DMS53 treated with DMSO at 0.1 percent for 48 hours (cell line): ENCODE measurements around the gene MINK1.

ENCODE experiments used
- DNase-seq: peaks from one replicate; lab custom pipeline; 2025; ENCODE audit not compliant: unreplicated experiment; lab: John Stamatoyannopoulos, UW

MINK1 gene

DNA sequence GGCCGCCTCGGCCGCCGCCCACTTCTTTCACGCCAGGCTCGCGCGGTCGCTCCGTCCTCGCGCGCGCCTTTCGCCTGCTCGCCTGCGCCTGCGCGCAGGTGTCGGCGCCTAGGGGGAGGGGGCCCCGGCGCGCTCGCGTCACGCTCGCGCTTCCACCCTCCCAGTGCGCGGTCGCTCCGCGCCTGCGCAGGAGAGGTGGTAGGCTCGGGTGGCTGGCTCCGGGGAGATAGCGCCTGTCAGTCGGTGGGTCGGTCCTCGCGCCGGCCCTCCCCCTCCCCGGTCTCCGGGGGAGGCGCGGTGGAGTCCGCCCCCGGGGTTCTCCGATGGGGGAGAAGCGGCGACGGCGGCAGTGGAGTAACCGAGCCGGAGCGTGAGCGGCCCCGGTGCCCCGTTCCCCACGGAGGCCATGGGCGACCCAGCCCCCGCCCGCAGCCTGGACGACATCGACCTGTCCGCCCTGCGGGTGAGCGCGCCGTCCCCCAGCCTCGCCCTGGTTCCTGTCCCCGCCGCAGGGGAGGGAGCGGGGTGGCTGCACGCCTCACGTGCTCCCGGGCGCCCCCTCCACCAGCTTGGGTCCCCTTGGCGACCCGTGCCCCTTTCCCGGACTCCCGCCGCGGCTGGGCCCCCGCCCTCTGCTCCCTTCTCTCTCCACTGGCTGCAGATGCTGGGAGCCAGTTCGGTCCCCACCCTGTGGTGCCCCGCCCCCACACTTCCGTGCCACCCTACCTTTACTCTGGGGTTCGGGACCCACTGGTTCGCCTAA lies at the start of gene MINK1:
MINK1 (plus strand) TSS at position 163 of the 763 bp plus-strand sequence; CDS start at position 407, 244 bp downstream.
- DNase-seq = peak; percentile 78

DNA sequence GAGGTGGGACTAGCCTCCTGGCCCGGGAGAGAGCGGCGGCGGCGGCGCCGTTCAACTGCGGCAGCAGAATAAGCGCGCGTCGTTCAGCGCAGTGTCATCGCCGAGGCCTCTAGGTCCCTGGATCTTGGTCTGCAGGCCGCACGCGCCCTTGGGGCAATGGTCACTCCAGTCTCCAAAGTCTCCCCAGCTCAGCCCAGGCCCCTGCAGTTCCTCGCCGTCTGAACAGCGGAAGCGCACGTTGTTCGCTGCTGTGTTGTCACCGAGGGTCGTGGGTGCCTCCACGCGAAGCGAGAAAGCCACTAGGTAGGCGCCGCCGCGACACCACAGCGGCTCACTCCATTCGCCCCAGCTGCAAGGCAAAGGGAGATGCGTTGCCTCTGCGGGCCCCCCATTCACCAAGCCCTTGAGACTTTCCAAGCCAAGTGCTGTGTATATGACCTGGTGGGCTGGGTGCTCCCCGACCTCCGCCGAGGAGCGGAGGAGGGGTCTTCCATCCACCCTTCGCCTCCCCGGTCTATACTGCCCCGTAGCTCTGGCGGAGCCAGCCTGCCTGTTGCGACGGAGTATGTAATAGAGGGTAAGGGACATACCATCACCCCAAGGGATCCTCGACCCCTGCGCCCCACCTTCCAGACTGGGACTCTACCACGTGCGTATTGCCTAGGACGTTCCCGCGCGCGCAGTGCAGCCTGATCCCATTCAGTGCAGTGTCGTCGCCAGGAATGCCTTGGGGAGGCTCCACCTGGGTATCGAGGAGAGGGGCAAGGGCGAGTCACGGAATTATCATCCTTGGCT lies 47.6 kb upstream of the MINK1 start:
- peak; percentile 8 for DNase-seq

DNA sequence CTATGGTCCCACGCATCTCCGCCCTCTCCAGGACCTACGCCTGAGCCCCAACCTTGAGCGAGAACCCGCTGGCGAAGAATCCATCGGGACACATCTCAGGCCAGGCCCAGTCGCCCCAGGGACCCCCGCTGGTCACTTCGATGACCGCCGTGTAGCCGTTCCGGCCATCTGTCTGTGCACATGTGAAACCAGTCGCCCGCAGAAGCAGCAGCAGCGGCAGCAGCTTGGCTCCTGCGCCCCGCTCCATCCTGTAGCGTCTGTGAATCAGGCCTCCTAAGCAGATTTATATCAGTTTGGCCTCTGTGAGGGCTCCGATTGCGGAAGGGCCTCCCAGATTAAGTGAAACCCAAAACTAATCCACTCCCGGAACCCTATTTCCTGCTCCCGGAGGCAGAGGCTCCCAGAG lies 47.0 kb upstream of the MINK1 start, which contains the start of gene VMO1:
VMO1 (minus strand) TSS at position 259 of the 406 bp plus-strand sequence; CDS start at position 247, 12 bp downstream.
- peak; percentile 3 for DNase-seq

DNA sequence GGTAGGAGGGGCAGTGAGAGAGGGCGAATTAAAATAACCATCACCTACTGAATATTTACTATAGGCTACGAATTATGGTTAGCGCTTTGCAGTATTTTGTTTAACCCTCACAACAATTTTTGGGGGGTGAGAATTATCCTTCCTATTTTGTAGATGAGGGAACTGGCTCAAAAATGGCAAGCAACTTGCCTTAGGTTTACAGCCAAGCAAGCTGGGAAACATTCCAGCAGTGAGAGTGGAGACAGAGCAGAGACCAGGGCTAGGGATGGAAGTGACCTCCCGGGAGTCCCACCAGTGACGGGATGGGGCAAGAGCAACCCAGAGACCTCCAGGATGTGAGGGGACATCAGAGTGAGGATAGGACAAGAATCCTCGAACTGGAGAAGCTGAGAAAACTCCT lies 46.6 kb upstream of the MINK1 start:
- DNase-seq = no peak

DNA sequence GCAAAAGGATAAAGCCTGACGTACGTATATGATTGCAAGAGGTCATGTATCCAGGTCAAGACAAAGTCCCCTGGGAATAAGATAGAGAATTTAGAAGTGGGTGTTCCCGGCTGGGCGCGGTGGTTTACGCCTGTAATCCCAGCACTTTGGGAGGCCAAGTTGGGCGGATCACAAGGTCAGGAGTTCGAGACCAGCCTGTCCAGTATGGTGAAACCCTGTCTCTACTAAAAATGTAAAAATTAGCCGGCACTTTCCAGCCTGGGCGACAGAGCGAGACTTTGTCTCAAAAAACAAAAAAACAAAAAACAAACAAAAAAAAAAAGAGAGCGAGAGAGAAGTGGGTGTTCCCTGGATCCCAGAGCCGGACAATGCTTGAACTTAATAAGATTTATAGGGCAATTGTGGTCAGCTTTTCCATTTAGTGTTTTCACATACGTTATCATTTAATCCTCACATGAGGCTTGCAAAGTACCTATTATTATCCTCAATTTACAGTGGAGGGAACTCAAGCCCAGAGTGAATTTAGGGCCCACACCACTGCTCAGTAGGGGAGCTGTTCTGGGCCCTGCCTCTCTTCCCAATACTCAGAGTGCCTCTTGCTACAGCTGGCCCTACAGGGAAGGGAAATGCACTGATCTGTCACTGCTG lies 44.9 kb upstream of the MINK1 start:
- no peak for DNase-seq

DNA sequence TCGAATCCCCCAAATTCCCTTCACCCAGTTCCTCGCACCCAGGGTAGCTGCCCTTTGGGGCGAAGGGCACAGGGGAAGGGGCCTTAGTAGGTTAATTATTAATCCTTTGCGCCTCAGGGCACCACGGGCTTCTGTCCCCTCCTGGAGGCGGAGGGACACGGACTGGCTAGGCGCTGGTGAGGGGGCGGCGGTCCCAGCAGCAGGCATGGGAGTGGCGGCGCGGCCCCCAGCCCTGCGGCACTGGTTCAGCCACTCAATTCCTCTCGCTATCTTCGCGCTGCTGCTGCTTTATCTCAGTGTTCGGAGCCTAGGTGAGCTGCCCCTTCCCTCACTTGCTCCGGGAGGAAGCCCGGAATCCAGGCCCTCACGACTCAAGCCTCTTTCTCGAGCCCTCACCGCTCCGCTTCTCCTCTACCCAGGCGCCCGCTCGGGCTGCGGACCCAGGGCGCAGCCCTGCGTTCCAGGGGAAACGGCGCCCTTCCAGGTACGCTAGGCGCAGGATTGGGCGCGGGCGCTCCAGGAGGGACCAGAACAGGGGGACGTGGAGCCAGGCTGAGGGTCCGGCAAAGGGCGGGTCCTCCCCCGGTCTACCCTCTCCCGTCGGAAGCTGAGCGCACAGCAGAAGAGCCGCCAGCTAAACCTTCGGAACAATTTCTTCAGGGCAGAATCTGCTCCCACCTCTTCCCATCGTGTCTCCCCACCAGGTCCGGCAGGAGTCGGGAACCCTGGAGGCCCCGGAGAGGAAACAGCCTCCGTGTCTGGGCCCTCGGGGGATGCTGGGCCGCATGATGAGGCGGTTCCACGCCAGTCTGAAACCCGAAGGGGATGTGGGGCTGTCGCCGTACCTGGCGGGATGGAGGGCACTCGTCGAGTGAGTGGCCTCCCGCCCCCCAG lies 44.1 kb upstream of the MINK1 start, which contains the start of gene GLTPD2:
GLTPD2 (plus strand) TSS at position 158 of the 894 bp plus-strand sequence; CDS start at position 206, 48 bp downstream.
- DNase-seq = no peak

DNA sequence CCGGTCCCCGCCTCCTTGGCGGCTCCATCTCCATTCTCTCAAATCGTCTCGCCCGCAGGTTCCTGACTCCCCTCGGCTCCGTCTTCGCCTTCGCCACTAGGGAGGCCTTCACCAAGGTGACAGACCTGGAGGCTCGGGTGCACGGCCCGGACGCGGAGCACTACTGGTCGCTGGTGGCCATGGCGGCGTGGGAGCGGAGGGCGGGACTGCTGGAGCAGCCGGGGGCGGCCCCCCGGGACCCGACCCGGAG lies 43.5 kb upstream of the MINK1 start:
- no peak for DNase-seq

DNA sequence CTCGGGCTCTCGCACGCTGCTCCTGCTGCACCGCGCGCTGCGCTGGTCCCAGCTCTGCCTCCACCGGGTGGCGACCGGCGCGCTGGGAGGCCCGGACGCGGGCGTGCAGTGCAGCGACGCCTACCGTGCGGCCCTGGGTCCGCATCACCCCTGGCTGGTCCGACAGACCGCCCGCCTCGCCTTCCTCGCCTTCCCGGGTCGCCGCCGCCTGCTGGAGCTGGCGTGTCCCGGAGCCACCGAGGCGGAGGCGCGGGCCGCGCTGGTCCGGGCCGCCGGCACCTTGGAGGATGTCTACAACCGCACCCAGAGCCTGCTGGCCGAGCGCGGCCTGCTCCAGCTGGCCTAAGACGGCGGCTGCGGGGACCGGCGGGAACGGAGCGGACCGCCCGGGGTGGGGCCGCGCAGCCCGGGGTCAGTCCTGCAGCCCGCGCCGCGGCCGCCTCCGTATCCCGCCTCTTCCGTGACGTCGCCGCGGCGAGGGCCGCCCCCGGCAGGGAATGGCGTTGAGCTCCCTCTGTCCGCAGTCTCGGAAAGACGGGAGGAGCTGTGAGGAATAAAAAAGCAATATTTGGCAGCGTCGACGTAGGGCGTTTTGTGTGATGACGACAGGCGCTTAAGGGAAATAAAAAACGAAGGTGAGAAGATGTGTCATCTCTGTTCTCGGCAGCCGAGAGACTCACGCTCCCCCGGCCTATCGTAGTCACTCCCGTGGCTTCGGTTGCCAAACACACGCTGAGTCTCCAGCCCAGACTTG lies 43.0 kb upstream of the MINK1 start:
- peak; percentile 62 for DNase-seq

DNA sequence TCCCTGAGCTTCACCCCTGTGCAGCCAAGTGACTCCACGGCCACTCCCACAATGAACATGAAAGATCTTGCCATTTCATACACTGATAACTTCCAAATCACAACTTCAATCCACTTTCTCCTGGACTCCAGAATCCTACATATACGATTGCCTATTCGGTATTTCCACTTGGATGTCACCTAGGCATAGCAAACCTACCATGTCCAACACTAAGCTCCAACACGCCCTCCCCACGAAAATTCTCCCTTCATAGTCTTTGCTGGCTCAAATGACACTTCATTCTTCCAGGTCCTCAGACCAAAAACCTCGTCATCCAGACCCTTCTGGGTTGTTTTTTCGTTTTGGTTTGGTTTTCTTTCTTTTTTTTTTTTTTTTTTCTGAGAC lies 42.4 kb upstream of the MINK1 start:
- DNase-seq = no peak

DNA sequence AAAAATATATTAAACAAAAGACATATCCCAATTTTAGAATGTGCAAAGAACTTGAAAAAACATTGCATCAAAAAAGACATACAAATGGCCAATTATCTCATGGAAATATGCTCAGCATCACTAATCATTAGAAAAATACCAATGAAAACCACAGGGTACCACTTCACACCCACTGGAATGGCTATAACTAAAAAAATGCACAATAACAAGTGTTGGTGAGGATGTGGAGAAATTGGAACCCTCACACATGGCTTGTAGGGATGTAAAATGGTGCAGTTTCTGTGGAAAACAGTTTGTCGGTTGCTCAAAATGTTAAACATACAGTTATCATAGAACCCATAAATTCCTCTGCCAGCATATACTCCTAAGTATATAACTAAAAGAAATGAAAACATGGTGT lies 38.0 kb upstream of the MINK1 start:
- DNase-seq = no peak

DNA sequence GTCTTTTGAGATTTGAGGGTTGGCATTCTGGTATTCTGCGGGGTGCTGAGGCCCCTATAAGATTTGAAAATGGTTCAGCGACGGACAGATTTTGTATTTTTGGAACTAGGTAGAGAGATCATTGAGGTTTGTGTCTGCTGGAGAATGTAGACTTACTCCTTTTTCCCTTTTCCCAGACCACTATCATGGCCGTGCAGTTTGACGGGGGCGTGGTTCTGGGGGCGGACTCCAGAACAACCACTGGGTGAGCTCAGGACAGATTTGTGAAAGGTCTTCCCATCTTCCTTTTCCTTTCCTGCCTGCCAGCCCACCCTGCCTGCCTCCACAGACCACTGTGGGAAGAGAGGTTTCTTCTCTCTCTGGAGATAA lies 36.6 kb upstream of the MINK1 start:
- no peak for DNase-seq

DNA sequence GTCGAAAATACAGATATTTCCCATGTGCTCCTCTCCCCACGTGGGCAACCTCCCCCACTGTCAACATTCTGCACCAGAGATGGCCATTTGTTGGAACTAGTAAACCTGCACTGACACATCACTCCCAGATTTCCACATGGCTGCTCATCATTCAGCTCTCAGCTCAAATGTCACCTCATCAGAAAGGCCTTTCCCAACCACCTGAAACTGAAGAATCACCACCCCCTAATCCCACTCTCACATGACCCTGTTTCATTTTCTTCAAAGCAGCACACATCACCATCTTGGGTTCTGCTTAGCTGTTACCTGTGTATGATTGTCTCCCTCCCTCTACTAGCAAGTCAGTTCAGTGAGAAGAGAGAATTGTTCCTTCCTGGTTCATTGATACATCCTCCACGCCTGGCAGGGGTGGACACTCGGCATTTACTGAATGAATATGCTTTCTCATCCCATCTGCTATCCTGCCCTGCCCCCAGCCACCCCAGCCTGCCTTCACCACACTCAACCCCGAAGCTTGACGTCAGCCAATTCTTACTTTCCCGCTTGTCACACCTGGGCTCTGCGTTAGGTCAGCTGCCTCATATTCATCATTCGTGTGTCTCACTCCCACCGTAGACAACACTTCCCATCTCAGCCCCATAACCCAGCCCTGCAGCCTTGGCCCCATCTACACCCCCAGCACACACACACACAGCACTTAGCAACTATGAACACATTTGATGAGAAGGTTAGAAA lies 32.5 kb upstream of the MINK1 start:
- peak; percentile 58 for DNase-seq

DNA sequence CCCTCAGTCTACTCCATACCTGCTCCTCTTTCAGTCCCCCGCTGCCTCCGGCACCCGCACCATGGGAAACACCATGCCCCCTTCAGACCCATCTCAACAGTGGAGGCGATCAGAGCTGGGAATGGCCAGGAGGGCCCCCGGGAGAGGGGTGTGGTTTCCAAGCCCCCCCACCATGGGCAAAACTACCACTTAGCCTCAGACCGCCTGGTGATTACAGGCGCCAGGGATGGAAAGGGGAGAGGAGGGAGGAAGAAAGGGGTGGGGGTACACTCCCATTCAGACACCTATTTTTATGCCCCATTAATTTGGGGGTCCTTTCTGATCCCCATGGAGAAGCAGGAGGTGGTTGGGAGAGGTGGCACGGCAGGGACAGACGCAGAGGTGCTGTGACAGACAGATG lies 30.9 kb upstream of the MINK1 start, which contains the start of gene C17orf114:
C17orf114 (minus strand) TSS at position 101 of the 400 bp plus-strand sequence.
- no peak for DNase-seq

DNA sequence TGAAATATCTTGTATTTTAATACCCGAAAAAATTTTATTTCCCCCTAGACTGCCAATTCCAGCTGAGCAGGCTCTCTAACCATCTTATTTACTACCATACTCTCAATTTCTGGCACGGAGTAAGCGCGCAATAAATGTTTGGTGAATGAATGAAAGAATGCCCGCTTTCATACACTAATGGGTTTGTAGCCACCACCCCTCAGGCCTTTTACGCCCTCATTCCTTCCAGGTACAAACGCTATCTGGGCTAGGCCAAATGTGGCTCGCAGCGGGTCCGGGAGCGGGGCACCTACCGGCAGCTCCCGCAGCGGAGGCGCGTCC lies 26.7 kb upstream of the MINK1 start:
- DNase-seq = no peak

DNA sequence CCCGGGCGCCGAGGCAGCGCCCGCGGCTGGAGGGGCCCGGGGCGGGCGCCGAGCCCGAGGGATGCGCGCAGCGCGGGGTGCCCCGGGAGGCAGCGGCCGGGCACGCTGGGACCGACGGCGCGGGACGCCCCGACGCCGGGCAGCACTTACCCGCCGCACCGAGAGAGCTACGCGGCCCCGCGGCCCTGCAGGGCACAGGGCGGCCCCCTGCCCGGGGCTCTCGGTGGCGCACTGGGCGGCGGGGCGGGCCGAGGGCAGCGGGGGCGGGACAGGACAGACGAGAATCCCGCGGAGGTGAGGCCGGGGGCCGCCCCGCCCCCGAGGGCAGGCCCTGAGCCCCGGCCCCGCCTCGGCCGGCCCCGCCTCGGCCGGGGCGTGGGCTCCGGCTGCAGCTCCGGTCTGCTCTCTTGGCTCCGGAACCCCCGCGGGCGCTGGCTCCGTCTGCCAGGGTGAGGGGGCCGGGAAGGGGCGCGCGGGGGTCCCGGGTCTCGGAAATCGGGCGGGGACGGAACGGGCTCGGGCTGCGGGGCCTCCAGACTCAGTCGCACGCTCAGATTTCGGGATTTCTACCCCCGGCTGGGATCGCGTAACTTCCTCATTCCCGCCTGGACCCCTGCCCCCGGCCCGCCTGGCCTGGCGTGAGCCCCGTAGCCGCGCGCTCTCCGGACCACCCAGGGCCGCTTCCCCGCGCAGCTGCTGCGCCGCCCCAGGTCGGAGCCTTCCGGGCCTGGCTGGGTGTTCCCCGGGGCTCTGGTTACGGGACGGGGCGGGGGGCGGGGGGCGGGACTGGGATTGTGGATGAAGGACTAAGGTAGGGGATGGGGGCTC lies 26.1 kb upstream of the MINK1 start, which contains the start of gene PLD2:
PLD2 (plus strand) TSS at position 376 of the 828 bp plus-strand sequence. CDS start 621 bp downstream, outside the sequence.
- DNase-seq = peak; percentile 53

DNA sequence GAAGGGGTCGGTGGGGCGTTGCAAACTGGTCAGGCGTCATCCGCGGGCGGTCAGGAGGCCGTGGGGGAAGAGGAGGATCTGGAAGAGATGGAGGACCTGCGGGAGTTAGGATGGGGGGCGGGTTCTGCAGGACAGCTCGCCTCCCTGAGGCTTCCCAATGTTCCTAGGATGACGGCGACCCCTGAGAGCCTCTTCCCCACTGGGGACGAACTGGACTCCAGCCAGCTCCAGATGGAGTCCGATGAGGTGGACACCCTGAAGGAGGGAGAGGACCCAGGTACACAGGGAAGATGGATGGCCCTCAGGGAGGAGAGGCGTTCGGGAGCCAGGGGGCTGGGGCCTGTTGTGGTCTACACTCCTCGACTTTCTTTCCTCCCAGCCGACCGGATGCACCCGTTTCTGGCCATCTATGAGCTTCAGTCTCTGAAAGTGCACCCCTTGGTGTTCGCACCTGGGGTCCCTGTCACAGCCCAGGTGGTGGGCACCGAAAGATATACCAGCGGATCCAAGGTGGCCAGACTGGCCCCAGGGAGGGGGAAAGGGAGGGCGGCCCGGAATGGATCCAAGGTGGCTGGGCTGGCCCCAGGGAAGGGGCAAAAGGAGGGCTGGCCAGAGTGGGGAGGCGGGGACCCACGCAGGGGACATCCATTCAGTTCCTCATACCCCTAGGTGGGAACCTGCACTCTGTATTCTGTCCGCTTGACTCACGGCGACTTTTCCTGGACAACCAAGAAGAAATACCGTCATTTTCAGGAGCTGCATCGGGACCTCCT lies 25.3 kb upstream of the MINK1 start:
- DNase-seq = no peak

DNA sequence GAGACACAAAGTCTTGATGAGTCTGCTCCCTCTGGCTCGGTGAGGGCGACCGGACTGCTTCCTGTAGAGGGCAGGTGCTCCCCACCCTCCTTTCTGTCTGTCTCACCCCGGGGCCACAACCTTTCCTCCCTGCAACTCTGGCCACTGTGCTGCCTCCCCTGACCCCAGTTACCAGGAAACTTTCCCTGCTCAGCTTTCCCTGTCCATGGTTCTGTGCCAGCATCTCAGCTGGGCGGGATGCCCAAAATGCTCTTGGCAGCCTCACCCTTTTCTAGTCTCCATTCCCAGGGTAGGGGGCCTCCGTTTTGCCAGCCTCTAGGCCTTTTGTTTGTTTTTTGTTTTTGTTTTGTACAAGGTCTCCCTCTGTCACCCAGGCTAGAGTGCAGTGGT lies 24.8 kb upstream of the MINK1 start:
- no peak for DNase-seq
